HG03460 (cell line): ENCODE measurements around the gene S100PBP.

Experiments used
- ATAC-seq: cut with Tn5 transposase; IDR thresholded peaks from one replicate; pipeline ENCODE4 v1.9.1; 2021; ENCODE audit not compliant: unreplicated experiment

S100PBP gene

DNA sequence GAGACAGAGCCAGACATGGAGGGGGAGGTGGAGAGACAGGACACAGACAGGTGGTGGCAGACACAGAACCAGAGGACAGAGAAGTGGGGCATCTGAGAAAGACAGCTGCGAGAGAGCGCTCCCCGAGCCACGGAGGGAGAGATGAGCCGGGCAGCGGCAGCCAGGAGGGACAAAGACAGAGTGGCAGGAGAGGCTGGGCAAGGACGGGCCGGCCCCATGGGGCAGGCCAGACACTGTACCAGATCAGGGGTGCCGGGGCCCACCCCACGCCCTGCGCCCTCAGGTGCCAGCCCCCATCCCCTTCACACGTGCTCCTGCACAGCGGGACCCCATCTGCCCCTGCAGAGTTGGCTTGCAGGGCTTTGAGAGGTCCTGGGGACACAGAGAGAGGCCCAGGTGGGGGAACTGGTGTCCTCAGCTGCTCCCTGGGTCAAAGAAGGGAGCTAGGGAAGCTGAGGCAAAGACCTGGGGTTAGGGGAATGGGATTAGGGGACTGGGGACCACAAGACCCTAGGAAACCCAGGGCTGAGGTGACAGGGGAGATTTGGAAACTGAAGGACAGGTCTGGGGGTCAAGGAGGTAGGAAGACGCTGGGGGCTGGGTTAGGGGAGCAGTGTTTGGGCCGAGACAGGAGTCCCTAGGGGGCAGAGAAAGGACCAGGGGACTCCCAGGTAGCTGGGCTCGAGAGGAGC, 52.6 kb downstream of the S100PBP start:
- ATAC-seq: no peak

DNA sequence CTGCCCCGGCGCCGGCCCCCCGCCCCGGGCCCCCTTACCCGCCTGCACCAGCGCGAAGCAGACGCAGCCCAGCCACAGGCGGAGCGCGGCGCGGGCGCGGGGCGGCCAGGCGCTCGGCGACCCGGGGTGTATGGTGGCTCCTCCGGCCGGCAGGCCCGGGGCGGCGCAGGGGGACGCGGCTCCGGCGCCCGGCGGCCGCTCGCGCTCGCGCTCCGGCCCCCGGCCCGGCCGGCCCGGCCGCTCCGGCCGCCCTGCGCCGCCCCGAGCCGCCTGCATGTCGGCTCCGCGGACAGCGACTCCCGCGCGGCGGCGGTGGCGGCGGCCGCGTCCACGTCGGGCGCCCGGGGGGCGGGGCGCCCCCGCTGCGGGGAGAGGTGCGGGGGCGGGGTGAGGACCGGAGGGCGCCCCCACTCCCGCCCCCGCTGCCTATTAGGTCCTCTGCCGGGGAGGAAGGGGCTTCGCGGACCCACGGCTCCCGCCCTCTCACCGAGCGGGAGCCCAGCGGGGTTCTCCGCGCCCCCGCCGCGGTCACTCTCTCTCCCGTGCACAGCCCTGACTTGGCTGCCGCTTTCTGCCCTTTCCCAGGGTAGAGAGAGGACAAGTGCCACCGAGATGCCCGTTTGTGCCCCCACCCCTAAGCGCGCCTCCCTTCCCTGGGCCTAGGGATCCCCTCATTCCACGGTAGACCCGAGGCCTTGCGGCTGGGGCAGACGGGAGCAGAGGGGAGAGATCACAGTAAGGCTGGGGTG, 53.3 kb downstream of the S100PBP start, which contains the start of gene FNDC5:
Gene FNDC5, minus strand, starts transcription at position 298 of the 749 bp plus-strand sequence.
- ATAC-seq: no peak

DNA sequence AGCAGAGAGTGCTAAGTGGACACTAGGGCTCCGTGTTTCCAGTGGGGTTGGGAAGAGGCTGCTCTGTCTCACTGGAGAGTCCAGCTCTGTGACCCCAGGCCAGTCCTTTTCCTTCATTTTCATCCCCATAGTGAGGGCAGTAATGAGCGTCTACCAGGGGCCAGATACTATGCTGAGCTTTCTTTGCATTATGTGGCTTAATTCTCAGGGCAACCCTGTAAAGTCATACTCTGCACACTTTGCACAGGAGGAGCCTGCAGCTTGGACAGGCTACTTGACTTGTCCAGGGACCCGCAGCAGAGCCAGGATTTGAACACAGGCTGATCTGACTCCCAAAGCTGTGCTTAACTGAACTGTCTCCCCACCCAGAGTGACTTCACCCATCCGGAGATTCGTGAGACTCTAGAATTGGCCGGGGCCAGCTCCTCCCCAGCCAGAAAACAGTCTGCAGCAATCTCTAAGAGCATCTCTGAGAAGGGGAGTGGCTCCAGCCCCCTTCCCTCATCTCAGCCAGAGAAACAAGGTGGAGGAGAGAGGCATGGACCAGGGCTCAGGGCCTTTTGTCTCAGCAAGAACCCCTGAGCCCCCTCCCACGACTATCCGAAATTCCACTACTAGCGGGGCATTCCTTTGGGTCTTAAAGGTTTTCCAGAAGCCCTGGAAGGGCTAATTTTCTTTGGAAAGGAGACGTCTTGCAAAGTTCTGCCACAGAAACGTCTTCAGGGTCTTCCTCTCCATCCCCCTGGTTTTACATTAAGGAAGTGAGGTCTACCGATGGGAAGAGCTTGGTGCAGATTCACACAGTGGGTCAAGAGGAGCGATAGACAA, 54.1 kb downstream of the S100PBP start:
- ATAC-seq: no peak

DNA sequence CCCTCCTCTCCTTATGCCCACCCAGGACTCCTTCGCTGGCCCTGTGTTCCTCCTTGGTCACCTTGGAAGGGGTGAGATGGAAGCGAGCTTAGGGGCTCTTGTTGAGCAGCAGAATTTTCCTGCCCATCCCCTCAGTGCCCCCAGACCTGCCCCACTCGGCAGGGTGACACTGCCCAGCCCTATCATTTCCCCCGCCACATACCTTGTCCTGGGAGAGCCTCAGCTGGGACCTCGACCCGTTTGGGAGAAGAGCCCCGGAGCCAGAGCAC, 54.7 kb downstream of the S100PBP start:
- ATAC-seq: no peak

DNA sequence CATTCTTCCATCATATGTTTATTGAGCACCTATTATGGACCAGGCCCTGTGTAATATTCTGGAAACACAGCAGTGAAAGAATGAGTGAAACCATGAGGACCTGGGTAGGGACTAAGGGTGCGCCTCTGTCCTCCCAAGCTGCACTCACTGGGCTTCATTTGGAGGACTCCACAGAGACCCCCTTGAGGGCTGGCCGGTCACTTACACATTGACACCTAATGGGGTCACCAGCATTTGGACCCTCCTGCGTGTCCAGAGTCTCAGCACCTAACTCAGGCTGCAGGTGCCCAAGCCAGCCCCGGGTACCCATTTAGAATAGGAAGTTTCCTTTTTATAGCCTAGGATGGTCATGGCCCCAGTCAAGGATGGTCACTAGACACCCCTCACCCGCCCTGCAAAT, 56.0 kb downstream of the S100PBP start:
- no peak for ATAC-seq

DNA sequence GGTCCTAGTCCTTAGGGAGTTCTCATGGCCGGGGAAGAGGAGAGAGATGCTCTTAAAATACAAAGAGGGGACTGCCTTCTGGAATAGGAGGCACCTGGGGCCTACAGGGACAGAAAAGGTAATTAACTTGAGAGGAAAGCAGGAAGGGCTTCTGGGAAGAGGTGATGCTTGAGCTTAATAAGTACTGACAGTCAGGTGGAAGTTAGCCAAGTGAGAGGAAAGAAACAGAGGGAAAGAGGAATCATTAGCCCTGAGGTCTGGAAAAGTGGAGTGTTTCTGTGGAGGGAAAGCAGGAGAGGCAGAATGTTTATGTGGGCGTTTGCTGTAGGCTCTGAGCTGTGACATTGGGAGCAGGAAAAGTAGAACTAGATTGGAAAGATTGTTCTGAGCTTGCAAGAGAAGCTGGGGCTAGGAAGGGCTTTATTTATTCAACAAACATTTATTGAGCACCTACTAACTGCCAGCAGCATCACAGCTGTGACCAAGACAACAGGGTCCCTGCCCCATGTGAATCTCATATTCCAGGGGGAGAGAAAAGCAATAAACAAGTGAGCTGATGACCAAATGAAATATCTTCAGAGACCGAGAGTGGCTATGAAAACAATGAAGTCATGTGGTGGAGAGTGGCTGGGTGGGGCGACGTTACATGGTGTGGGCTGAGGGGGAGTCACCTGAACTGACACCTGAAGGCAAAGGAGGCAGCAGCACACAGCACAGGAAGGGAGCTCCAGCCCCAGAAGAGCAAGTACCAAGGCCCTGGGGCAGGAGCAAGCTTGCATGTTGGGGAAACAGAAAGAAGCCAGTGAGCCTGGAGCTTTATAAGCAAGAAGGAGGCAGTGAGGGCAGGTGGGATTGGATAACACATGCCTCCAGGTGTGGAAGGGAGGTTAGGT, 57.7 kb downstream of the S100PBP start:
- no peak for ATAC-seq

DNA sequence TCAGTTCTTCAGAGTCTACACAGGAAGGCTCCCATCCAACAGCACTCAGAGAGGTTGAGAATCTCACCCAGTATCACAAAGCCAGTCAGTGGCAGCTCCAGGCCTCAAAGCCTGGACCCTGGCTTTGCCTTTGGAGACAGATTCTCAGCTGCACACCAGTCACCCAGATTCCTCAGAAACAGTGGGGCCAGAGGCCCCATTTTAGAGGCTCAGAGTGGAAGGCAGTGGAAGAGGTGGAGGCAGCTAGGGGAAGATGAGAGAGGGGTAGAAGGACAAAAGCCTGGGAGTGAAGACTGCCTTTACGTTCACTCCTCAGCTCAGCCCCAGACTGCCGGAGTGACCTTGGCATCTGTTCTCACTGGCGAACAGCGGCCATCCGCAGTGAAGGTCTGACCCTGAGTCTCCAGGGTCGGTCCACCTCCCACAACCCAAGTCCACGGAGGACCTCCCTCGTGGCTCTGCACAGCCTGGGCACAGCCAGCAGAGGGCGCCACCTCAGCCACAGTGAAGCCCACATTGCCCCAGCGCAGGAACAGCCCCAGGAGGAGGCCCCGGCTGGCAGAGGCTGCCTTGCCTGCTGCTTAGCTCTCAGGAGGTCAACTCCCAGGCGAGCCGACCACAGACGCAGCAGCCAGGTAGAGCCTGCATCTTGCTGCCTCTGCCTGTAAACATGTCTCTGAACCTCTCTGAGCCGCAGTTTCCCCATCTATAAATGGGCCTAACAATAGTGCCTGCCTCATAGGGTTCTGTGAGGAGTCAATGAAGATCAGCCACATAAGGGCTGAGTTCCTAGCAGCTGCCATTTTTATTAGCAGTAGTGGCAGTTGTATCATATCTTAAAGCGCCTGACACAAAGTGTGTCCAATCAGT, 59.1 kb downstream of the S100PBP start:
- no peak for ATAC-seq

DNA sequence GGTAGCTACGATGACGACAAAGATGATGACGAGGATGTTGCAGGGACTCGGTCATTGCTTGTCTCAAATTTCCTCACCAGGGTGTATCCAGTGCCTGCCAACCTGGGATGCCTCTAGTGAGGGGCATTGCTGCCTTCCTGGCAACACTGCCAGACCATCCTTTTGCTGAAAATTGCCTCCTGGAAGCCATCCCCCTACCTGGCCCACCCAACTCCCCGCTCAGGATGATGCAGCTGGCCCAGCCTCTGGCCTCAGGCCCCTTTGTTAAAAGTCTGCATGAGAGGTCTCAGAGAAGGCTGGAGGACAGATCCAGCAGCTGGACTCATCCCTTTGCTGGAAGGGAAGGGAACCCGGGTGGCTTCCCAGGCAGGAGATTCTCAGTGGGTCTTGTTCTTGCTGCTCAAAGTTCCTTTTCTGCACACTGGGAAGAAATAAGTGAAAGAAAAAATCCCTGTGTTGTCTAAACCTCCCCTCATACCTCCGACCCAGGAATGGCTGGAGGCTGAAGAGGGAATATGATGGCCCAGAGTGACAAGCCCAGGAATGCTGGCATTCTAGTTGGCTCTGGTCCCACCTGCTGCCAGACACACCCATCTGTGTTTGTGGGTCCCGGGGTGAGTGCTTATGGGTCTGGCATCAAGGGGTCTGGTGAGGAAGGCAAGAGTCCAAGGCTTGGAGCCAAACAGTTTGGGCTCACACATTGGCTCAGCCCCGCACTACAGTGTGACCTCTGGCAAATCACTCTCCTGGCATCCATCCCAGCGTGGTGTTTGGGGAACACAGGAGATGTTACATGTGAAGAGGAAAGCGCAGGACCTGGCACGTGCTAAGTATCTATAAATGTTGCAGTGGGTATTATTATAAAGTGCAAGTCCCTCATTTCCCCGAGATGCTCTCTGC, 60.0 kb downstream of the S100PBP start:
- no peak for ATAC-seq

DNA sequence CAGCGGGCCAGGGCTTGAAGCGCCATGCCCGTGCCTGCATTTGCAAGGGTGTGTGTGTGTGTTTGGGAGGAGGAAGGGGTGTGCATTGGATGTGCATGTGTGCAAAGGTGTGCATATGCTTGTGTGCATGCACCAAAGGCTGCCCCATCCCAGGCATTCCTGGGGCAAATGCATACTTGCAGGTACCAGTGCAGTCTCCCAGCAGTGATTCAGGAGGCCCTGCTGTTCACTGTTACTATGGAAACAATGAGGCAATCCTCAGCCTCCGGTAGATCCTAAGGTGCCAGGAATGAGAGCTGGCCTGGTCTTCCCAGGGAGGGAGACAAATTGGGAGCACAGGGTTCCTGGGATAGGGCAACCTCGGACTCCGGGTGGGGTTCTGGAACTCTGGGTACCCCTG, 60.7 kb downstream of the S100PBP start:
- no peak for ATAC-seq

DNA sequence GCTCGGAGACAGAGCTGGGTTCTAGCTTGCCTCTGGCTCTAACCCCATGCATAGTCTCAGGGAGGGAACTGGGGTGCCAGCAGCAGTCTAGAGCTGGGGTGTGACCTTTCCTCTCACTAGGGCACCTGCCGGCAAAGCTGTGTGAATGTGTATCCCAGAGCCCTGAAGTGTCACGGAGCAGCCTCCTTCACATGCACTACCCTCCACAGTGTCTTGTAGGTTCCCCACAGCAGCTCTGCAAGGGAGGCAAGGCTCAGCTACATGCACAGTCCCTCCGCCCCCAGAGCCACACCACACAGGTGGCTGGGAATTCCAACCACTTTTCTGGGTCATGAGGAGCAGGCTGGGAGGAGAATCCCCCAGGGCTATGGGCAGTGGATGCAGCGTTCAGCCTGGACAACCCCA, 61.2 kb downstream of the S100PBP start:
- ATAC-seq: no peak

DNA sequence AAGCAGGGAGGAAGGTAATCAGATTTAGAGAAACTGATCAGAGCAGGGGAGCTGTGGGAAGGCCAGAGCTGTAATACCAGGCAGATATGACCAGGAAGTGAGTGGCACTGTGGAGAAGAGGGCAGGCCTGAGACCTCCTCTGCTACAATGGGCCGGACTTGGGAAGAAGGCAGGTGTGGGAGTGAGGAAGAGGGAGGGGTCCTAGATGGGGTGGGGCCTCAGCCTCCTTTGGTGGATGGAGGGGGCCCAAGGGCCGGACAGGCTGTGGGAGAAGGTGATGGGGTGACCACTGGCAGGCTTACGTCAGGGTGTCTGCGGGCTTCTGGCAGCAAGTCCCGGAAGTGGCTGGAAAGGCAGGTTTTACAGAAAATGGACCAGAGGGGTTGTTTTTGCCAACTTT, 63.8 kb downstream of the S100PBP start:
- ATAC-seq: no peak

DNA sequence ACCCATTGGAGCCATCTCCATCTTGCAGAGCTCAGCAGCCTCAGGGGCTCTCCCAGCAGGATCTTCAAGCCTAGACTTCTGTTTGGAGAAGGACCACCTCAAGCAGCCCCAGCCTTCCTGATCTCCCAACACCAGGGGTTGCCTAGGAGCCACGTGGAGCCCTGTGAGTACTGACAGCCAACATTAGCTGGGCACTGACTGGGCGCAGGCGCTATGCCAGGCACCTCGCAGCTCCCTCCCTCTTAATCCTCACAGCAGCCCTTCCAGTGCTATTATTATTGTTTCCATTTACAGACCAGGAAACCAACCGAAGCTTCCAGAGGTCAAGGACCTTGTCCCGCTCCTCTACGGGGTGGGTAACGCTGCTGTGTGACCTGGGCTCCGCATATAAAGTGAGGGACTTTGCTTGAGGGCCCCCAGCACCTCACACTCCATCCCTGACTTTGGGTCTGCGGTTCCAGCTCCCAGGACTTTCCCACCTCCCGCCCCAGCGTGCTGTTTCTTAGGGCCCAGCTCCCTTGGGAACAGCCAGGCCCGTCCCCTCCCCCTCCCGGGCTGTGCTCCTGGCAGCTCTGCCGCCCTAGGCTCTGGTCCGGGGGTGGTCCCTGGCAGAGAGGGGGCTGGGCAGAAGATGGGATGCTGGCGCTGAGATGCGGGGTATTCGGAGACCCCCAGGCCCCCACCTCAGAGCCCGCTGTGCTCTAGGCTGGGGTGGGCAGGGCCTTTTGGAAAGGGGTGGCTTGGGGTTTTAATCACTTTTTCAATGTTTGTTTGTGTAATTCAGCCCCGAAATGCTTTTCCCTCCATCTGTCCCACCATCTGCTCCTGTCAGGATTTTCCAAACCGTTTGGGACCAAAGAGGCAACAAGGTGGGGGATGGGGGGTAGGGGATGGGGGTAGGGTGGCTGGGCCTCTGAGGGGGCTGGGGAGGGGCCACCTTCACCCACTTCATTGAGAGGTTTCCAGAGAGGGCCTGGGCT, 64.7 kb downstream of the S100PBP start:
- no peak for ATAC-seq

DNA sequence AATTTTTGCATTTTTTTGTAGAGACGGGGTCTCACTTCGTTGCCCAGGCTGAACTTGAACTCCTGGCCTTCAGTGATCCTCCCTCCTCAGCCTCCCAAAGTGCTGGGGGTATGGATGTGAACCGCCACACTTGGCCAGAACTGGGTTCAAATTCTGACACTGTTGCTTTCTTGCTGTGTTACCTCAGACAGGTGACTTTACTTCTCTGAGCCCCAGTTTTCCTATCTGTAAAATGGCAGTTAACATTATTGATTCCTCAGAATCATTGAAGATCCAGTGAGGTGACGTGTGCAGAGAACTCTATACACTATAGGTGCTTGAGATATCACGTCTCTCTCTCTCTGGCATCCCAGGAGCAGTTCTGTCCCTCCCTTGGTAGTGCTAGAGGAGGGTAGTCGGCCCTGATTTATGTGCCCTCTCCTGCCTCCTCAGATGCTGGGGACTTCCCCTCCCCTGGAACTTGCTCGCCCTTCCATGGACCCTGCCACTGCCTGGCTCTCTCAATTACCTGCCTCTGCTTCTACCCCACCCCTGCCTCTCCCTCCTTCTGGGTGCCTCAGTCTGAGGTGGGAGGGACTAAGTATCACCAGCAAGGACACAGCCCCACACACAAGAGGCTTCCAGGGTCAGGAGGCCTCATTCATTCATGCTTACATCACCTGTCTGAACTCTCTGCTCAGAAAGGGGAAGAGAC, 66.0 kb downstream of the S100PBP start:
- no peak for ATAC-seq

DNA sequence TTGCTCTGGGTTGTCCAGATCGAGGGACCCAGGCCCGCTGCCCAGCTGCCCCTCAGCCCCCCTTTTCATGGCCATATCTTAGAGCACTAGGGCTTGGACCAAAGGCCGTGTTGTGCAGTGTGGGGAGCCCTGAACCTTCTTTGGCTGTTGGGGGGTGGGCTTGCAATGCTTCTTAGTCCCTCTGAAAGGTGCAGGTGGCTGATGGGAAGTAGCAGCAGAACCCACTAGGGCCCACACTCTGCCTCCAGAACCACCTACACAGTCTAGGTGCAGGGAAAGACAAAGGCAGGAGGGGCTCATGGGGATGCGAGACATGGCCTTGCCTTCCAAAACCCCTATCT, 66.5 kb downstream of the S100PBP start:
- no peak for ATAC-seq

DNA sequence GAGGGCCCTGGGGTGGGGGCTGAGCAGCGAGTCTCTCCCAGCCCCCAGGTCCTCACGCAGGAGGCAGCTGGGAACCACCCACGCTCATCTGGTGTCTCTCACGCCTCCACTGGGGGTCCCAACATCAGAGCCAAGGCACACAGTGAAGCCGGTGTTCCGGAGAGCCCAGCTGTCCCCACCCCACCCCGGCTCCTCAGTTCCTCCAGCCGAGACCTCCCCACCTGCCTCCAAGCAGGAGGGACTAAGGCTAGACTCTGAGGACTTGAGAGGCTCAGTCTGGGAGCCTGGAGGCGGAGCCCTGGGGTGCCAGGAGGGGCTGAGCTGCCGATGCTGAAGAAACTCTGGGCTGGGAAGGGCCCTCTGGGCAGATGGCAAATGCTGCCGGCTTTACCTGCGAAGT, 67.3 kb downstream of the S100PBP start:
- ATAC-seq: no peak

DNA sequence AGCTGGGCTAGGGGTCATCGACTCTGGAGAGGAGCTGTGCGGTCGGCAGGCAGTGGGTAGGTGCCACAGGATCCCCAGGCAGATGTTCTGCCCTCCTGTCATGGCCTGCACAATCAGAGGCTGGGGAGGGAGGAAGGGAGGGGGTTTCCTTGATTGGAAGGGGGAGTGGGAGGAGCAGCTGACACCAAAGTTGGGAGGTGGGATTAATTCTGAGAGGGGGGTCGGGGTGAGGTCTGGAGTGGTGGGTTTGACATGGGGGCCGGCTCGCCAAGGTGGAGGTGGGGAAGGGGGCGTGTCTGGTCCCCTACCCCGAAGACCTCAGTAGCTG, 68.2 kb downstream of the S100PBP start:
- no peak for ATAC-seq

DNA sequence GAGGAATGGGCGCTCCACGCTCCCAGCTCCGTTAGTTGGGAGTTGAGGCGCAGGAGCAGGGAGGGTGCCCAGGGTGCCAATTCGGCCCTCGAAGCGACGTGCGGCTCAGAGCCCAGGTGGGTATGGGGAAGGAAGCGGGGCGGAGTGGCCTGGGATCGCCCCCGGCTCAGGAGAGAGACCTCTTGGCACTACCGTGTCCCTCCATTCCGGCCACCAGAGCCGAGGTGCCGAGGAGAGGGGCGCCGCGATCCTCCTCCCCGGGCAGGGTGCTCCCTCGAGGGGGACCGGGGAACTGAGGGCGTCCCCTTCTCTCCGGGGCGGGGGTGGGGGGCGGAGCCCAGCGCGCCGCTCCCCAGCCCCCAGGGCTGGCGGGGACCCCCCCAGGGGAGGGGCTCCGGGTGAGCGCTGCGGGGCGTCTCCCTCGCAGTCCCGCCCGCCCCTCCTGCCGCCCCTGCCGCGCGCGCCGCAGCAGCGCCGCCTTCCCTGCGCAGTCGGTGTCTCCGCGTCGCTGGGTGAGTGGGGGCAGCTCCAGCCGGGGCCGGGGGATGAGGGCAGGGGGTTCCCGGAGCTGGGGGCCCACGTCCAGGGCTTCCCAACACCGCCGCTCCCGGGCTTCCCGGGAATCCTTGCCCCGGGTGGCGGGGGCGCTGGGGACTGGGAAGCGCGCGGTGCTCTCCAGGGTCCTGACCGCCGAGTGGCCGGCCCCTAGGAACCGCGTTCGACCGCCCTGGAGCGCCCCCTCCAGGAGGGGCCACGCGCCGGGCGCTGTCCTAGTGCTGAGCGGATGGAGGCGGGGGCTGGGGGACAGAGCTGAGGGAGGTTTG, 68.8 kb downstream of the S100PBP start, which contains the start of gene HPCA:
Gene HPCA, plus strand, starts transcription at position 488 of the 824 bp plus-strand sequence. CDS start 2,408 bp downstream, outside the sequence.
- ATAC-seq: no peak
